Chondrocyte (in vitro differentiated cells): Measurements from ENCODE around the gene ADGRV1. TPM values are rescaled to one million over a fixed set of nuclear protein-coding genes. Genes with fewer than 3 reads are reported as not detected.

ENCODE experiments used
- DNase-seq: peaks from one replicate; pipeline ENCODE4 v3.0.0; 2021; ENCODE audit warnings: mixed read lengths, low spot score
- H3K27ac Mint-ChIP-seq: one replicate; pipeline ENCODE4 v1.8.0; 2021; ENCODE audit warnings: mild to moderate bottlenecking, moderate library complexity, mixed read lengths; ENCODE audit not compliant: unreplicated experiment
- H3K27me3 Mint-ChIP-seq: 2 replicates; pipeline ENCODE4 v1.8.0; 2021; ENCODE audit warnings: low read depth, mixed read lengths
- H3K36me3 Mint-ChIP-seq: 2 replicates; pipeline ENCODE4 v1.8.0; 2021; ENCODE audit warnings: low read depth, mixed read lengths
- H3K4me1 Mint-ChIP-seq: 2 replicates; pipeline ENCODE4 v1.8.0; 2021; ENCODE audit warnings: low read depth, mild to moderate bottlenecking, mixed read lengths
- H3K4me3 Mint-ChIP-seq: one replicate; pipeline ENCODE4 v1.8.0; 2021; ENCODE audit warnings: mild to moderate bottlenecking, moderate library complexity, mixed read lengths; ENCODE audit not compliant: unreplicated experiment
- H3K9me3 Mint-ChIP-seq: 2 replicates; pipeline ENCODE4 v1.8.0; 2021; ENCODE audit warnings: low read depth, mixed read lengths
- CTCF ChIP-seq: fragments of 200-600 bp; sonication (generic); IDR thresholded peaks from 2 replicates; pipeline ENCODE4 v1.5.0; 2021; ENCODE audit warnings: antibody characterized with exemption, mild to moderate bottlenecking, moderate library complexity
- total RNA-seq: library from RNA; stranded (reverse); gene quantifications from 3 replicates; pipeline ENCODE4 v1.2.1, GENCODE V29; 2021

The ADGRV1 gene
- total RNA-seq, 1 donor from 2014 or later: 1.5 TPM

- TF ChIP-seq CTCF: no peak
- Mint-ChIP-seq H3K9me3 (peaks cover 26% of the 10 kb centered on the region), H3K27ac (no peak overlapping the region), H3K36me3 (peaks cover 9% of the 10 kb centered on the region), H3K4me3 (no peak overlapping the region), H3K27me3 (no peaks in the 10 kb centered on the region), H3K4me1 (peaks cover 3% of the 10 kb centered on the region)
- DNase-seq: no peak
Observed at GRCh38 chr5:91016322-91016721, 457.7 kb downstream of the ADGRV1 start.

GRCh38 chr5:91016954-91017700, 458.5 kb downstream of the ADGRV1 start:
- TF ChIP-seq CTCF: no peak
- H3K9me3 Mint-ChIP-seq: peaks cover 26% of the 10 kb centered on the region
- peaks cover 9% of the 10 kb centered on the region for H3K36me3 Mint-ChIP-seq
- H3K4me3 Mint-ChIP-seq: no peak overlapping the region
- DNase-seq: no peak
- peaks cover 3% of the 10 kb centered on the region for H3K4me1 Mint-ChIP-seq
- H3K27ac Mint-ChIP-seq: no peak overlapping the region
- no peaks in the 10 kb centered on the region for H3K27me3 Mint-ChIP-seq

- Mint-ChIP-seq H3K27me3 (no peaks in the 10 kb centered on the region), H3K36me3 (peaks cover 9% of the 10 kb centered on the region), H3K27ac (no peak overlapping the region), H3K4me3 (no peak overlapping the region), H3K9me3 (peaks cover 21% of the 10 kb centered on the region), H3K4me1 (peaks cover 3% of the 10 kb centered on the region)
- TF ChIP-seq CTCF: no peak
- DNase-seq: no peak
Observed at GRCh38 chr5:91018200-91018599, 459.6 kb downstream of the ADGRV1 start.

- H3K4me1 Mint-ChIP-seq: peaks cover 3% of the 10 kb centered on the region
- no peaks in the 10 kb centered on the region for H3K27me3 Mint-ChIP-seq
Observed at GRCh38 chr5:91018712-91019371, 460.2 kb downstream of the ADGRV1 start.

More at GRCh38 chr5:91018712-91019371, 460.2 kb downstream of the ADGRV1 start:
- no peak for TF ChIP-seq CTCF
- DNase-seq: no peak
- H3K4me3 Mint-ChIP-seq: no peak overlapping the region
- H3K9me3 Mint-ChIP-seq: peaks cover 17% of the 10 kb centered on the region
- H3K27ac Mint-ChIP-seq: no peak overlapping the region
- peaks cover 9% of the 10 kb centered on the region for H3K36me3 Mint-ChIP-seq
